HEK293 (cell line): ENCODE results near the gene CAP1.
A peak's percentile ranks its signal among the peaks of the same experiment; 100 is the strongest.

Source experiments
- AEBP2 ChIP-seq: fragments of 450-650 bp; formaldehyde crosslinking; IDR thresholded peaks from 2 replicates; pipeline ENCODE4 v1.5.1; 2016; ENCODE audit warnings: missing biosample characterization, missing genetic modification characterization, borderline replicate concordance
- KLF16 ChIP-seq: fragments of 450-650 bp; formaldehyde crosslinking; IDR thresholded peaks from 2 replicates; pipeline ENCODE4 v1.5.1; 2017; ENCODE audit warnings: missing biosample characterization, missing genetic modification characterization
- MZF1 ChIP-seq: fragments of 450-650 bp; formaldehyde crosslinking; IDR thresholded peaks from 2 replicates; pipeline ENCODE4 v1.5.1; 2017; ENCODE audit warnings: missing biosample characterization, missing genetic modification characterization, borderline replicate concordance
- OVOL3 ChIP-seq: fragments of 450-650 bp; formaldehyde crosslinking; IDR thresholded peaks from 2 replicates; pipeline ENCODE4 v1.5.1; 2016; ENCODE audit warnings: missing biosample characterization, missing genetic modification characterization
- PRDM2 ChIP-seq: fragments of 450-650 bp; formaldehyde crosslinking; IDR thresholded peaks from 2 replicates; pipeline ENCODE4 v1.5.1; 2016; ENCODE audit warnings: missing biosample characterization, missing genetic modification characterization, borderline replicate concordance
- PRDM6 ChIP-seq: fragments of 450-650 bp; formaldehyde crosslinking; IDR thresholded peaks from 2 replicates; pipeline ENCODE4 v1.5.1; 2017; ENCODE audit warnings: missing biosample characterization, missing genetic modification characterization
- ZBTB11 ChIP-seq: fragments of 450-650 bp; formaldehyde crosslinking; conservative IDR thresholded peaks from 2 replicates; pipeline ENCODE4 v1.5.1; 2016; ENCODE audit warnings: low read depth, missing biosample characterization, missing genetic modification characterization
- ZBTB26 ChIP-seq: fragments of 450-650 bp; formaldehyde crosslinking; optimal IDR thresholded peaks from 2 replicates; pipeline ENCODE3; 2016; ENCODE audit warnings: missing biosample characterization, mild to moderate bottlenecking, missing genetic modification characterization
- ZNF133 ChIP-seq: fragments of 450-650 bp; formaldehyde crosslinking; IDR thresholded peaks from 2 replicates; pipeline ENCODE4 v1.5.1; 2016; ENCODE audit warnings: missing biosample characterization, missing genetic modification characterization
- ZNF221 ChIP-seq: fragments of 450-650 bp; formaldehyde crosslinking; IDR thresholded peaks from 2 replicates; pipeline ENCODE4 v1.5.1; 2017; ENCODE audit warnings: missing biosample characterization, missing genetic modification characterization, borderline replicate concordance
- ZNF26 ChIP-seq: fragments of 450-650 bp; formaldehyde crosslinking; IDR thresholded peaks from 2 replicates; pipeline ENCODE4 v1.5.1; 2016; ENCODE audit warnings: missing biosample characterization, missing genetic modification characterization
- ZNF354C ChIP-seq: fragments of 450-650 bp; formaldehyde crosslinking; IDR thresholded peaks from 2 replicates; pipeline ENCODE4 v1.5.1; 2016; ENCODE audit warnings: missing biosample characterization, missing genetic modification characterization, low read depth, borderline replicate concordance
- ZNF398 ChIP-seq: fragments of 450-650 bp; formaldehyde crosslinking; IDR thresholded peaks from 2 replicates; pipeline ENCODE4 v1.5.1; 2017; ENCODE audit warnings: missing biosample characterization, missing genetic modification characterization
- ZNF529 ChIP-seq: fragments of 450-650 bp; formaldehyde crosslinking; IDR thresholded peaks from 2 replicates; pipeline ENCODE4 v1.5.1; 2017; ENCODE audit warnings: missing genetic modification characterization, missing biosample characterization; ENCODE audit not compliant: insufficient replicate concordance
- ZNF571 ChIP-seq: fragments of 450-650 bp; formaldehyde crosslinking; IDR thresholded peaks from 2 replicates; pipeline ENCODE4 v1.5.0; 2017; ENCODE audit warnings: missing biosample characterization, missing genetic modification characterization
- ZNF701 ChIP-seq: fragments of 450-650 bp; formaldehyde crosslinking; IDR thresholded peaks from 2 replicates; pipeline ENCODE4 v1.5.1; 2016; ENCODE audit warnings: missing biosample characterization, missing genetic modification characterization
- ZNF704 ChIP-seq: fragments of 450-650 bp; formaldehyde crosslinking; IDR thresholded peaks from 2 replicates; pipeline ENCODE4 v1.5.1; 2016; ENCODE audit warnings: missing biosample characterization, missing genetic modification characterization
- ZSCAN23 ChIP-seq: fragments of 450-650 bp; formaldehyde crosslinking; IDR thresholded peaks from 2 replicates; pipeline ENCODE4 v1.5.1; 2016; ENCODE audit warnings: missing biosample characterization, missing genetic modification characterization

The CAP1 gene

GRCh38 chr1:40040511-40041465 is at the start of gene CAP1 (continued):
- TF ChIP-seq PRDM2 (tag by site-specific recombination) (no peak), ZNF529 (tag by site-specific recombination) (no peak), ZNF133 (tag by site-specific recombination) (no peak), ZNF221 (tag by site-specific recombination) (no peak), MZF1 (tag by site-specific recombination) (no peak), ZNF26 (no peak), ZSCAN23 (tag by site-specific recombination) (no peak), ZNF398 (tag by site-specific recombination) (no peak; the same call in 1 of the 2 replicates), ZBTB11 (tag by site-specific recombination) (peak; percentile 97), KLF16 (tag by site-specific recombination) (peak; percentile 55; the same call in 1 of the 2 replicates), PRDM6 (tag by site-specific recombination) (no peak), ZNF571 (tag by site-specific recombination) (no peak), ZBTB26 (tag by site-specific recombination) (peak; percentile 70), ZNF701 (tag by site-specific recombination) (no peak), AEBP2 (no peak), OVOL3 (tag by site-specific recombination) (no peak), ZNF704 (tag by site-specific recombination) (no peak), ZNF354C (tag by site-specific recombination) (no peak)
